GM21360 (cell line): Measurements from ENCODE around the gene COL11A1.
"Not testable (repeated sequence)": the region's sequence is repeated elsewhere in the genome, so short reads cannot be mapped to it uniquely, and the experiment has no call there.

ENCODE experiments used
- ATAC-seq: cut with Tn5 transposase; IDR thresholded peaks from one replicate; pipeline ENCODE4 v1.9.1; 2021; ENCODE audit warnings: mild to moderate bottlenecking, moderate library complexity; ENCODE audit not compliant: unreplicated experiment

The COL11A1 gene

DNA sequence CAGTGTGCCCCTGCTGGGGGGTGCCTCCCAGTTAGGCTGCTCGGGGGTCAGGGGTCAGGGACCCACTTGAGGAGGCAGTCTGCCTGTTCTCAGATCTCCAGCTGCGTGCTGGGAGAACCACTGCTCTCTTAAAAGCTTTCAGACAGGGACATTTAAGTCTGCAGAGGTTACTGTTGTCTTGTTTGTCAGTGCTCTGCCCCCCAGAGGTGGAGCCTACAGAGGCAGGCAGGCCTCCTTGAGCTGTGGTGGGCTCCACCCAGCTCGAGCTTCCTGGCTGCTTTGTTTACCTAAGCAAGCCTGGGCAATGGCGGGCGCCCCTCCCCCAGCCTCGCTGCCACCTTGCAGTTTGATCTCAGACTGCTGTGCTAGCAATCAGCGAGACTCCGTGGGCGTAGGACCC lies 175.0 kb downstream of the COL11A1 start:
- not testable (repeated sequence) for ATAC-seq

- no peak for ATAC-seq
These were observed 188.7 kb downstream of the COL11A1 start for GRCh38 chr1:102919659-102920058.

- no peak for ATAC-seq
These were observed 206.3 kb downstream of the COL11A1 start for GRCh38 chr1:102901996-102902395.

GRCh38 chr1:102899935-102900334 lies 208.4 kb downstream of the COL11A1 start:
- no peak for ATAC-seq

DNA sequence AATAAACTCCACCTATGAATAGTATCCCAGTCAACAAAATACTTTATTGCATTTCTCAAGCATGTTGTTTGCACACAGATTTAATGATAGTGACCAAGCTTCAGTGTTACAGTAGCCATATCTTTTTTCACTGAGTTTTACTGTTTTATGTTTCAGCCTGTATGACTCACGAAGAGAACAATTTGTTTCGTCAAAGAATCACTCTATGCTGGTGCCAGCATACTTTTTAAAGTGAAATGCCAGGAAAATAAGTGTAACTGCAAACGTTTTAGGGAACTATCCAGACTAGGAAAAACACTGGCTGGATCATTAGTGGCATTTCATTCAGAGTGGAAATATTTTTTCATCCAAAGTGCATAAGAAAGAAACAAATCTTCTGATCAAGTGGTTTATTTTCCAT lies 210.8 kb downstream of the COL11A1 start:
- no peak for ATAC-seq

DNA sequence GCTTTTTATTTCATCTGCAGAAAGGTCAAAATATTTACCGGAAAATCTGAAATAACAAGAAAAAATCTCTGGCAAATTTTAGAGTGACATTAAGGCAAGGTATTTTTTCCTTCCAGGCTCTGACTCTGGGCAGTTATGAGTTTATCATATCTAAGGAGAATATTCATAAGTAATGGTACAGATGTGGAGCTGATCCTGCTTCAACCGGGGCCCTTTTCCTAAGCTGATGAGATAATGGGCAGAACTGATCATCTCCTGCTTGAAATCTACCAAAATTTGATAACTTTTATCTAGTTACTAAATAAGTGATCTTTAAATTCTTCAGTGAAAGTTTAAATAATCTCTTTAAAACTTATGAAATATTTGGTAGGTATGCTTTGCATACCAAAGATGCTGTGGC lies 211.6 kb downstream of the COL11A1 start:
- ATAC-seq: no peak

DNA sequence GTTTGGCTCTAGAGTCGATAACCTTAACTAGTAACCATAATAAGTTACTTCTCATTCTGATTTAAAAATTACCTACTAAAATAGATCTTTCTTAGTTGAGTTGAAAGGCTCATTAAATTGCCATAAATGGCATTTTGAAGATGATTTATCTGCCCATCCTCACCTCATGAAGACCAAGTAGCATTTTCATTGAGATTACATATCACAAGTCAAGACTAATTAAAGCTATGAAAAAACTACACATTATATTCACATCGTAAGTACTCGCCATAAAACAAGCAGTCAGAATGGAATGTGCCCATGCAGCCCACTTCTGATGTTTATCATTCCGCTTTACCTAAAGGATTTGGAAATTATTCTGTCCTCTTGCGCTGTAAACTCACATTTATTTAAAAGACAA lies 212.0 kb downstream of the COL11A1 start:
- ATAC-seq: no peak

- ATAC-seq: no peak
These were observed 216.3 kb downstream of the COL11A1 start for GRCh38 chr1:102891868-102892625.

- no peak for ATAC-seq
These were observed 221.7 kb downstream of the COL11A1 start for GRCh38 chr1:102886638-102887037.

GRCh38 chr1:102884238-102884637 lies 224.1 kb downstream of the COL11A1 start:
- no peak for ATAC-seq

- no peak for ATAC-seq
These were observed 228.8 kb downstream of the COL11A1 start for GRCh38 chr1:102879439-102879993.

- no peak for ATAC-seq
These were observed 232.6 kb downstream of the COL11A1 start for GRCh38 chr1:102875756-102876155.

- ATAC-seq: no peak
These were observed 235.8 kb downstream of the COL11A1 start for GRCh38 chr1:102872526-102872925.

DNA sequence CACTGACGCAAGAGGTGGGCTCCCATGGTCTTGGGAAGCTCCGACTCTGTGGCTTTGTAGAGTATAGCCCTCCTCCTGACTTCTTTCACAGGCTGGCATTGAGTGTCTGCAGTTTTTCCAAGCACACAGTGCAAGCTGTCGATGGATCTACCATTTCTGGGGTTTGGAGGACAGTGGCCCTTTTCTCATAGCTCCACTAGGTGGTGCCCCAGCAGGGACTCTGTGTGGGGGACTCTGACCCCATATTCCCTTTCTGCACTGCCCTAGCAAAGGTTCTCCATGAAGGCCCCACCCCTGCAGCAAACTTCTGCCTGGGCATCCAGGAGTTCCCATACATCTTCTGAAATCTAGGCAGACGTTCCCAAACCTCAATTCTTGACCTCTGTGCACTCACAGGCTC lies 236.2 kb downstream of the COL11A1 start:
- no peak for ATAC-seq

DNA sequence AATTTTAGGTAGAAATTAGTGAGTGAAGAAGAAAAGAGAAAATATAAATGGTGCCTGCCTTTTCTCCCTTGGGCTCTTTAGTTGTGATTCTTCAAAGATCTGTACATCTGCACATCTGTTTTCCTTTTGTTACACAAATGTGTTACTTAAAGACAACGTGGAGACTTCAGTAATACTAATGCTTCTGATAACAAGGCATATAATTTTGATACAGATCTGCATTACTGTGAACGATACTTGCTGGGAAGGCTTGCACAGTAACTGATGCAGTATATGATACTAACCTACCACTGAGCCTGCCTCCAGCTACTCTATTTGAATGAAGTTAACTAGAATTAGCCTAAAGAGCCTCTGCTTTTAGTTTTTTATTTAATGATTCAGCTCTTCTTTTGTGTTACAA lies 244.6 kb downstream of the COL11A1 start:
- ATAC-seq: no peak

GRCh38 chr1:102861247-102861646 lies 247.1 kb downstream of the COL11A1 start:
- no peak for ATAC-seq

DNA sequence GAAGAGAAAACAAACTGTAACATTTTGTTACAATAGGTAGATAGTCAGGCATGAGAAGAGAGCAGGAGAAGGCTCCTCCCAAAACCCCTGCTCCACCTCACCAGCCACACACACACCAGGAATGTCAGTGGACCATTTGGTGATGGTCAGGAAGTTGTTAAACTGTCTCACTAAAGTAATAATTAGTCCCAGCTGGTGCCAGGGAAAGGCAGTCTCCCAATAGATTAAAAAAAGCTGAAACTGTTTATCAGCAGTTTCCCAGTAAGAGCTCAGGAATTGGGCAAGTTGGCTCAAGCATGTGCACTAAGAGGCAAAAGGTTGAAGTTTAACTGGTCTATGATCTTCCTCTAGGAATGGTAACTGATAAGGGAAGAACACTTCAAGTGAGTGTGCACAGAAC lies 249.6 kb downstream of the COL11A1 start:
- no peak for ATAC-seq

DNA sequence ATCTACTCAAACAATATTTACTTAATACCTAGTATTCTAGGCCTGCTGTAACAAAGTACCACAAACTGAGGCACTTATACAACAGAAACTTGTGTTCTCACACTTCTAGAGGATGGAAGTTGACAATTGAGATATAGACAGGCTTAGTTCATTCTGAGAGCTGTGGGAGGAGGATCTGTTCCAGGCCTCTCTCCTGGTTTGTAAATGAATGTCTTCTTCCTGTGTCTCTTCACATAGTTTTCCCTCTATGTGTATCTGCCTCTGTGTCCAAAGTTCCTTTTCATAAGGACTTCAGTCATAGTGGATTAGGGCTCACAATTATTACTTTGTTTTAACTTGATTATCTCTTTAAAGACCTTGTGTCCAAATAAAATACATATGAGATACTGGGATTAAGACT lies 251.1 kb downstream of the COL11A1 start:
- no peak for ATAC-seq

GRCh38 chr1:102853701-102854187 lies 254.6 kb downstream of the COL11A1 start:
- ATAC-seq: no peak

GRCh38 chr1:102853136-102853535 lies 255.2 kb downstream of the COL11A1 start:
- no peak for ATAC-seq

DNA sequence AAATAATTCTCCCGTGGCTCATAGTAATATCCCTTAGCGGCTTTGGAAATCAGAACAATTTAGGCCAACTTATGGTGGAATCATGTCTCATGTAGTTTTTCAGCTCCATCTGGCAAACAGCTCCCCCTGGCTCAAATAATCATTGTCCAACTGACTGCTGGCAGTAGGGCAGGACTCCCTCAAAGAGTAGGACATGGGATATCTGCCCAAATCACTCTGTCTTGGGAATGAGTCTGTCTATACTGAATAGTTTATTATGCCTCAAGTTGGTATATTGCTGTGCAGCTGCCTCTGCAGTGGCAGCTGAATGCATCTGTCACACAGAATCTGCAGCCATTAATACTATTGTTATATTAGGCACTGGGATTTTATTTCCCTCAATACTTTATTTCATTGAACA lies 255.7 kb downstream of the COL11A1 start:
- no peak for ATAC-seq

DNA sequence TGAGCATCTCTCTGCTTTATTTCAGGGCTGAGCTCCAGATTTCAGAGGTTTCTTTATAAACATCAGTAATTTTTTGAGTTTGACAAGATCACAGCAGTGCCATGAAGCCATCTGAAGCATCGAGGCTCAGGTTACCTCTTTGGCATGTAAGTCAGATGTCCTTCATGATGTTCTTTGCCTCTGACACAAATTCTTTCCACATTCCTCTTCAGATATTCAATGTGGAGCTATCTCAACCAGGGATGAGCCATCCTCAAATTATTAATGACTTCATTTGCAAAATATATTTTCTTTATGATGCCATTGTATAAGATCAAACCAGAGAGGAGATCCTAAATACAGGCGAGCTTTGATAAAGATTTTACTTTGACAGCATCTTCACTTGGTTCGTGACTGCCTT lies 256.7 kb downstream of the COL11A1 start:
- ATAC-seq: no peak

GRCh38 chr1:102842606-102843005 lies 265.7 kb downstream of the COL11A1 start:
- ATAC-seq: no peak
